Measurements from ENCODE around the gene XYLT1.

Gene XYLT1

GRCh38 chr16:17278988-17279387, 191.8 kb downstream of the XYLT1 start:
- Histone ChIP-seq H3K36me3 (ENCODE audit: control insufficient read depth, low read depth, low read length) (no peaks in the 10 kb centered on the region), H3K27me3 (ENCODE audit: control insufficient read depth, insufficient read depth, low read length) (no peaks in the 10 kb centered on the region), H3K9ac (ENCODE audit: low read length) (no peak overlapping the region), H3K4me1 (ENCODE audit: control insufficient read depth, low read depth, low read length) (peaks cover 3% of the 10 kb centered on the region), H3K4me3 (ENCODE audit: low read length) (no peak overlapping the region), H3K27ac (ENCODE audit: low read length) (no peak overlapping the region), H3K9me3 (ENCODE audit: control insufficient read depth, low read depth, low read length) (no peaks in the 10 kb centered on the region)

DNA sequence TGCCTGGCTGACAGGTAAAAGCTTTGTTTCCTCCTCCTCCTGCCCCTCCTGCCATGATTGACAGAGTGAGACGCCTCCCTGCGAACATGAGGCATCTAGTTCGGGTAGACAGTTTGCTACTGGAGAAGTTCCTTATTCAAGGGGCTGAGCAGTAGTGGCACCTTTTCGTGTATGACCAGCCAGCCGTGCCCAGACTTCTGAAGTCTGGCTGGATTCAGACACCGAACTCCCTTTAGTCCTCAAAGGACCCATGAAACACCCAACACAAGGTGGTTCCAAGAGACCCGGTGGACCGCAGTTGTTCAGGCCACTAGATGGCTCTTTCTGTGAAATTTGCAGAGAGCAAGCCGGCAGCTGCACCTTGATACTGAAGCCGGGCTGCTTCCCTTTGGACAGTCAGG, 192.8 kb downstream of the XYLT1 start:
- no peak overlapping the region for H3K4me3 ChIP-seq (ENCODE audit: low read length)
- no peaks in the 10 kb centered on the region for H3K36me3 ChIP-seq (ENCODE audit: control insufficient read depth, low read depth, low read length)
- H3K4me1 ChIP-seq (ENCODE audit: control insufficient read depth, low read depth, low read length): peaks cover 3% of the 10 kb centered on the region
- H3K9ac ChIP-seq (ENCODE audit: low read length): no peak overlapping the region
- no peaks in the 10 kb centered on the region for H3K9me3 ChIP-seq (ENCODE audit: control insufficient read depth, low read depth, low read length)
- H3K27me3 ChIP-seq (ENCODE audit: control insufficient read depth, insufficient read depth, low read length): no peaks in the 10 kb centered on the region
- H3K27ac ChIP-seq (ENCODE audit: low read length): no peak overlapping the region

- Histone ChIP-seq H3K27me3 (ENCODE audit: control insufficient read depth, insufficient read depth, low read length) (no peaks in the 10 kb centered on the region), H3K4me1 (ENCODE audit: control insufficient read depth, low read depth, low read length) (peaks cover 3% of the 10 kb centered on the region), H3K36me3 (ENCODE audit: control insufficient read depth, low read depth, low read length) (no peaks in the 10 kb centered on the region), H3K4me3 (ENCODE audit: low read length) (no peak overlapping the region), H3K9ac (ENCODE audit: low read length) (no peak overlapping the region), H3K27ac (ENCODE audit: low read length) (no peak overlapping the region), H3K9me3 (ENCODE audit: control insufficient read depth, low read depth, low read length) (no peaks in the 10 kb centered on the region)
These were observed 194.2 kb downstream of the XYLT1 start for GRCh38 chr16:17276610-17277009.

DNA sequence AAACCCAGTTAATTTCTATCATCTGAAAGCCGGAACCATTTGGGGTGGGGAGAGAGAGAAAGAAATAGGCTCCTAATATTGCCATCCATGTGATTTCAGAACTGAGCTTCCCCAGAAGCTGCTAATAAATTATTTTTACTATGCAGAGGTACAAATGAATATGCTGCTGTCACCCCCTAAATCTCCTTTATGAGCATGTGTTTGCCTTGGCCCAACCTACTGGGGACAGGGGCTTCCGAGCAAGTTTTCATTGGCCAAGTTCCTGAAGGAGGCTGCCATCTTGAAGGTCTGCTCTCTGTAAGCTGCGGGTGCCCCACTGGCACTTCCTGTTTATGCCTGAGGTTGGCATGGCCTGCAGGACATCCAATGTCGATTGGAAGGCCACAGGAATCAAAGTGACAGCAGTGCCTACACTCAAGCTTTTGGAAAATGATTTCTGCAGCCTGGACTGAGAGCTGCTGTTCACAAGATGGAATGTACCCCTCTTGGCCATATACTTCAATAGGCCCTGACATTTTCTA, 194.7 kb downstream of the XYLT1 start:
- Histone ChIP-seq H3K4me1 (ENCODE audit: control insufficient read depth, low read depth, low read length) (peaks cover 2% of the 10 kb centered on the region), H3K27me3 (ENCODE audit: control insufficient read depth, insufficient read depth, low read length) (no peaks in the 10 kb centered on the region), H3K9ac (ENCODE audit: low read length) (no peak overlapping the region), H3K9me3 (ENCODE audit: control insufficient read depth, low read depth, low read length) (no peaks in the 10 kb centered on the region), H3K4me3 (ENCODE audit: low read length) (no peak overlapping the region), H3K27ac (ENCODE audit: low read length) (no peak overlapping the region), H3K36me3 (ENCODE audit: control insufficient read depth, low read depth, low read length) (no peaks in the 10 kb centered on the region)

- Histone ChIP-seq H3K27ac (ENCODE audit: low read length) (no peak overlapping the region), H3K4me1 (ENCODE audit: control insufficient read depth, low read depth, low read length) (no peaks in the 10 kb centered on the region)
These were observed 195.4 kb downstream of the XYLT1 start for GRCh38 chr16:17275076-17276009.

DNA sequence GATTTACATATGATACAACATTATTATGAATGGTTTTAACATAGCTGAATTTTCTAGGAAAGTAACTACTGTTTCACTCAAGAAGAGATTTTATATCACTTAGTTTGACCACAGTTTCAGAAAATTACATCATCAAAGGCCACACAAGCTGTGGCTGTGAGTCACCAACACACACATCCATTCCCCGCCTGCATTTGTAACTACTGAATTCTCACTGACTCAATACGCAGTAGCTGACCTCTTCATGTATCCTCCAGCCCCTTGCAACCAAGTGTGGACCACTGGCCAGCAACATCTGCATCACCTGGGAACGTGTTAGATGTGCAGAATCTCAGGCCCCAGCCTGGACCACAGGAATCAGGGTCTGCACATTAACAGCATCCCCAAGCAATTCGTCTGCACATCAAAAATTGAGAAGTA, 197.6 kb downstream of the XYLT1 start:
- no peaks in the 10 kb centered on the region for H3K9me3 ChIP-seq (ENCODE audit: control insufficient read depth, low read depth, low read length)
- no peaks in the 10 kb centered on the region for H3K36me3 ChIP-seq (ENCODE audit: control insufficient read depth, low read depth, low read length)
- no peak overlapping the region for H3K27ac ChIP-seq (ENCODE audit: low read length)
- no peaks in the 10 kb centered on the region for H3K4me1 ChIP-seq (ENCODE audit: control insufficient read depth, low read depth, low read length)
- no peaks in the 10 kb centered on the region for H3K27me3 ChIP-seq (ENCODE audit: control insufficient read depth, insufficient read depth, low read length)
- no peak overlapping the region for H3K4me3 ChIP-seq (ENCODE audit: low read length)
- H3K9ac ChIP-seq (ENCODE audit: low read length): no peak overlapping the region

More at GRCh38 chr16:17275076-17276009, 195.4 kb downstream of the XYLT1 start:
- H3K27me3 ChIP-seq (ENCODE audit: control insufficient read depth, insufficient read depth, low read length): no peaks in the 10 kb centered on the region
- H3K9ac ChIP-seq (ENCODE audit: low read length): no peak overlapping the region
- no peaks in the 10 kb centered on the region for H3K36me3 ChIP-seq (ENCODE audit: control insufficient read depth, low read depth, low read length)
- no peak overlapping the region for H3K4me3 ChIP-seq (ENCODE audit: low read length)
- H3K9me3 ChIP-seq (ENCODE audit: control insufficient read depth, low read depth, low read length): no peaks in the 10 kb centered on the region

DNA sequence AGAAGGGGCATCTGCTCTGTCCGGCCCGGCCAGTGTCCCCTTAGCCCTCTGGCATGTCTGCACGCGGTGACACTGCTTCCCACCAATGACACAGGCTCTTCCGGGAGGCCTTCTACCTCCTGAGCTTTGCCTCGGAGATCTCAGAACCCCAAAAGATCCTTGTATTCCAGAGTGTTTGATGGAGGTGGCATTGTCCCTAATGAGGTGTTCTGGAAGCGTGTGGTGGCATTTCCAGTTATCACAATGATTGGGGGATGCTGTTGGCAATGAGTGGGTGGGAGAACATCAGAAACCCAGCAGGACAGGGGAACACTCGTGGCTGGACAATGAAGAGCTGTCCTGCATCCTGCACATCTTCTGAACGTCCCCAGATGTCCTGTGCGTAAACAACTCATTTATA, 198.0 kb downstream of the XYLT1 start:
- no peaks in the 10 kb centered on the region for H3K36me3 ChIP-seq (ENCODE audit: control insufficient read depth, low read depth, low read length)
- H3K4me3 ChIP-seq (ENCODE audit: low read length): no peak overlapping the region
- H3K4me1 ChIP-seq (ENCODE audit: control insufficient read depth, low read depth, low read length): no peaks in the 10 kb centered on the region
- H3K27me3 ChIP-seq (ENCODE audit: control insufficient read depth, insufficient read depth, low read length): no peaks in the 10 kb centered on the region
- no peak overlapping the region for H3K9ac ChIP-seq (ENCODE audit: low read length)
- H3K9me3 ChIP-seq (ENCODE audit: control insufficient read depth, low read depth, low read length): no peaks in the 10 kb centered on the region
- no peak overlapping the region for H3K27ac ChIP-seq (ENCODE audit: low read length)

- Histone ChIP-seq H3K36me3 (ENCODE audit: control insufficient read depth, low read depth, low read length) (no peaks in the 10 kb centered on the region), H3K9me3 (ENCODE audit: control insufficient read depth, low read depth, low read length) (no peaks in the 10 kb centered on the region), H3K27me3 (ENCODE audit: control insufficient read depth, insufficient read depth, low read length) (no peaks in the 10 kb centered on the region), H3K4me1 (ENCODE audit: control insufficient read depth, low read depth, low read length) (no peaks in the 10 kb centered on the region), H3K9ac (ENCODE audit: low read length) (no peak overlapping the region), H3K27ac (ENCODE audit: low read length) (no peak overlapping the region), H3K4me3 (ENCODE audit: low read length) (no peak overlapping the region)
These were observed 199.1 kb downstream of the XYLT1 start for GRCh38 chr16:17271687-17272086.

DNA sequence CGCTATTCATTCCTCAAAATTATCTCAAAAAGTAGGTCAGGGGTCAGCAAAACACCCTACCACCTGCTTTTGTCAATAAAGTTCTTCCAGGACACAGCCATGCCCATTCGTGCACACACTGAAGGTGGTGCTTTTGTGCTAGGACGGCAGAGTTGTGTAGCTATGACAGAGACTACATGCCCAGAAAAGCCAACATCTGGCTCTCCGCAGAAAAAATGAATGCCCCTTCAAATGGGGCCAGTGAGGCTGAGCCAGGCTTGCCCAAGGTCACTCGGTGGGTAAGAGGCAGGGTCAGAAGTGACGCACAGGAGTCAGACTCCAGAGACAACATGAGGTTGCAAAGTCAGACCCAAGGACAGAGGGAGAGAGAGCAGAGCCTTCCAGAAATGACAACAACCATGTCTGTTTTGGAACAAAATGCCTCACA, 200.1 kb downstream of the XYLT1 start:
- H3K36me3 ChIP-seq (ENCODE audit: control insufficient read depth, low read depth, low read length): no peaks in the 10 kb centered on the region
- H3K27me3 ChIP-seq (ENCODE audit: control insufficient read depth, insufficient read depth, low read length): no peaks in the 10 kb centered on the region
- no peaks in the 10 kb centered on the region for H3K9me3 ChIP-seq (ENCODE audit: control insufficient read depth, low read depth, low read length)
- no peak overlapping the region for H3K9ac ChIP-seq (ENCODE audit: low read length)
- no peak overlapping the region for H3K4me3 ChIP-seq (ENCODE audit: low read length)
- no peaks in the 10 kb centered on the region for H3K4me1 ChIP-seq (ENCODE audit: control insufficient read depth, low read depth, low read length)
- no peak overlapping the region for H3K27ac ChIP-seq (ENCODE audit: low read length)

DNA sequence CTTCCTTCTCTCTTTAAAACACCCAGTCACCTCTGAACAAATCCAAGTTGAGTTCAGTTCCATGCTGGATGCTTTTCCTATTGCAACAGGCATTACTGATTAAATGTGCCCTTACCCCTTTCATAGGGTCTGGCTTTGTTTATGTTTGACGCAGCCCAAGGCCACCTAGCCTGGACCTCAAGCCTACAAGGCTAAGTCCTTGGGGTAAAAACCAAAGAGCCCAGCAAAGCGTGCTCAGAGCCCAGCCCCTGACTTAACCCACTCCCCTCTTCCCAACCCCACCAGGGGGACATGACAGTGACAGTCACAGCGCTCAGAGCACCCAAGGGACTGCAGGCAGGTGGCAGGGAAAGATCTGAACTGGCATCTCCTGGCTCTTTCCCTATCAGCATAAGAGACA, 200.6 kb downstream of the XYLT1 start:
- no peak overlapping the region for H3K4me3 ChIP-seq (ENCODE audit: low read length)
- H3K9ac ChIP-seq (ENCODE audit: low read length): no peak overlapping the region
- no peaks in the 10 kb centered on the region for H3K4me1 ChIP-seq (ENCODE audit: control insufficient read depth, low read depth, low read length)
- H3K27me3 ChIP-seq (ENCODE audit: control insufficient read depth, insufficient read depth, low read length): no peaks in the 10 kb centered on the region
- no peaks in the 10 kb centered on the region for H3K9me3 ChIP-seq (ENCODE audit: control insufficient read depth, low read depth, low read length)
- H3K27ac ChIP-seq (ENCODE audit: low read length): no peak overlapping the region
- no peaks in the 10 kb centered on the region for H3K36me3 ChIP-seq (ENCODE audit: control insufficient read depth, low read depth, low read length)

- Histone ChIP-seq H3K9ac (ENCODE audit: low read length) (no peak overlapping the region), H3K9me3 (ENCODE audit: control insufficient read depth, low read depth, low read length) (no peaks in the 10 kb centered on the region), H3K4me3 (ENCODE audit: low read length) (no peak overlapping the region)
These were observed 201.3 kb downstream of the XYLT1 start for GRCh38 chr16:17269439-17269838.

More at GRCh38 chr16:17269439-17269838, 201.3 kb downstream of the XYLT1 start:
- H3K27me3 ChIP-seq (ENCODE audit: control insufficient read depth, insufficient read depth, low read length): no peaks in the 10 kb centered on the region
- H3K4me1 ChIP-seq (ENCODE audit: control insufficient read depth, low read depth, low read length): no peaks in the 10 kb centered on the region
- H3K36me3 ChIP-seq (ENCODE audit: control insufficient read depth, low read depth, low read length): no peaks in the 10 kb centered on the region
- H3K27ac ChIP-seq (ENCODE audit: low read length): no peak overlapping the region

Measured in iPS-18a (cell line).